Midbrain (tissue), 1 donor: Measurements from ENCODE around the gene FAM153A.
"Not testable (repeated sequence)": the region's sequence is repeated elsewhere in the genome, so short reads cannot be mapped to it uniquely, and the experiment has no call there.

Experiments
- DNase-seq: peaks from one replicate; lab custom pipeline; 2025; lab: John Stamatoyannopoulos, UW

FAM153A gene

DNA sequence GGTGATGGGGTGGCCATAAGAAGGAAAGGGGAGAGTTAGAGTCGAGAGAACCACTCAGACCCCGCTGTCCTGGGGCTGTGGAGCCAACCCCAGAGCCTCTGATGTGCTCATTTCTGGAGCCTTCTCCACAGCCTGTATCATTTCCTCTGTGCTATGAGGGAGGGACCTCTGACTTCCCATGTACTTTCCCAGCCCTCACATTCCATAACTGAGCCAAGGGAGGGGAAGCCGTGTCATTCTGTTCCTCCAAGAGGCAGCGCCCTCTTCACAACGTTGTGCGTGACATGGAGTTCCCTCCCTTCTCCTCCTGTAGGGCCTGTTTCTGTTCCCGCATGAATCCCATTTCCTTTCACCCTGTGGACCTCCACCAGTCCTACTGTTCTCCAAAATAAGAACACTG is 57.8 kb downstream of the FAM153A start:
- DNase-seq = not testable (repeated sequence)

DNA sequence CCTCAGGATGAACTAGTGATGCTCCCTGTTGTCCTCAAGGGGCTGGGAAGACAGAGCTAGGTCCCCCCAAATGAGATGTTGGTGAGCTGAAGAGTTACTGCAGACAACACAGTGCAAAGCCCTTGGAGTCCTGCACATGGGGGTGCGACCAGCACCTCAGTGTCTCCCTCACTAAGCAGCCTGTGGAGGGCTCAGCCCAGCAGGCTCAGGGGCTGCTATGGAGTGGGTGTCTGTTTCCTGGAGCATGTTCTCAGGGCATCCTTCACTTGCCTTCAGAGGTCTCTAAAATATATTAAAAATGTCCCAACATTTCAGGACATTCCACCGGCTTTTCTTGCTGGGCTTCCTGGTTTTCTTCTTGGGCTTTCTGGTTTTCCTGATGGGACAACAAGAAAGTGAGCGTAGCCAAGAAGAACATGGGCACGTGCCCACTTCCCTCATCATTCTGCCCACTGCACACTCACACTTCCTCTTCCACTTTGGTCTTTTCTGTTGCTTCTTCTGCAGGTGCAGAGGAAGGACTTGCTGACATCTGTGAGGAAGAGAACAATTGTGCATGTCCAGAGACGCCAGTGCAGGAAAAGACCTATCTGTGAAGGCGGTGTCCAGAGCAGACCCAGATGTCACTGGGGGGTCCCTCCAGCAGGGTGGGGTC is 58.7 kb downstream of the FAM153A start:
- DNase-seq = not testable (repeated sequence)

DNA sequence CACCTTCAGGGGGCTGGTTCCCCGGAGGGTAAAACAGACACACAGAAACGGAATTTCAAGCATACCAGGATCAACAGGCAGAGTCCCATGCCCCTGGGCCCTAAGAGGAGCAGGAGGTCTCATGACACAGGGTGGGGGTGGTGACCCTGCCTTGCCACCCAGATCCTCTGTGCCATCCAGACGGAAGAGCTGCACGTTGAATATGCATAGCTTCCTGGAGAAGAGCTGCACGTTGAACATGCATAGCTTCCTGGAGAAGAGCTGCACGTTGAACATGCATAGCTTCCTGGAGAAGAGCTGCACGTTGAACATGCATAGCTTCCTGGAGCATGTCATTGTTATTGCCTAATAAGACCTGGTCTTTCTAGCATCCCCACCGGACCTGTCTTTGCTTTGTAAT is 59.9 kb downstream of the FAM153A start:
- not testable (repeated sequence) for DNase-seq

DNA sequence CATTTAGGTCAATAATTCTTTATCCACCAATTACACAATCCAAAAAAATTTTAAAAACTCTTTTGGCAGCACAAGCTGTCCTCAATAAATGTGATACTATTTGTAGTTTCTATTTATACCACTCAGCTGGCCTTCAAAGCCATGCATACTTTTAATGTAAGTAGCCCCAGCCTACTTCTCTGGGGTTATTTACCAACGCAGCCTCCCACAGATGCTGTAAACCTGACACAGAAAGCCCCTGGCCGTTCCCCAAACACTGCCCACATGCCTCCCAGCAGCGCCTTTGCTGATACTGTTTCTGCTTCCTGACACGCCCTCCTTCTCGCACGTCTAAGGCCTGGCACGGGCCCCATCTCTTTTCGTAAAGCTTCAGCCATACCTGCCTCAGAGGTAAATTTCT is 62.7 kb downstream of the FAM153A start:
- not testable (repeated sequence) for DNase-seq

DNA sequence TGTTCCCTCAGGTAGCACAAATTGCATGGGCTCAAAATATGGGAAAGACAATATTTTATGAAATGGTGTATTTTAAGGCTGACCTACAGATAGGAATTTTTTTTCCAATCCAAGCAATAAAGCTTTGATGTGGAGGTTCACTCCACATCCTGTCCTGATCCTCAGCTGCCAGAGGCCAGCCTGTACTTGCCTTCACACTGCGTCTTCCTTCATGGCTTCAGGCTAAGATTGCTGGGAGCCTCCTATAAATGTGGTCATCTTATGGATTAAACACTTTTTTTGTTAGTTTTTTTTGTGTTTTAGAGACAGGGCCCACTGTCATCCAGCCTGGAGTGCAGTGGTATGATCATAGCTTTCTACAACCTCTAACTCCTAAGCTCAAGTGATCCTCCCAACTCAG is 67.3 kb downstream of the FAM153A start:
- not testable (repeated sequence) for DNase-seq

DNA sequence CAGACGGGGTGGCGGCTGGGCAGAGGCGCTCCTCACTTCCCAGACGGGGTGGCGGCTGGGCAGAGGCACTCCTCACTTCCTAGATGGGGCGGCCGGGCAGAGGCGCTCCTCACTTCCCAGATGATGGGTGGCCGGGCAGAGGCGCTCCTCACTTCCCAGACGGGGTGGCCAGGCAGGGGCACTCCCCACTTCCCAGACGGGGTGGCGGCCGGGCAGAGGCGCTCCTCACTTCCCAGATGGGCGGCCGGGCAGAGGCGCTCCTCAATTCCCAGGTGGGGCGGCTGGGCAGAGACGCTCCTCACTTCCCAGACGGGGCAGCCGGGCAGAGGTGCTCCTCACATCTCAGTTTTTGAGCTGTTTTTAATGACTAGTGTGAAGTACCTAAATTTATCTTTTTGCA is 86.6 kb downstream of the FAM153A start:
- DNase-seq = not testable (repeated sequence)

DNA sequence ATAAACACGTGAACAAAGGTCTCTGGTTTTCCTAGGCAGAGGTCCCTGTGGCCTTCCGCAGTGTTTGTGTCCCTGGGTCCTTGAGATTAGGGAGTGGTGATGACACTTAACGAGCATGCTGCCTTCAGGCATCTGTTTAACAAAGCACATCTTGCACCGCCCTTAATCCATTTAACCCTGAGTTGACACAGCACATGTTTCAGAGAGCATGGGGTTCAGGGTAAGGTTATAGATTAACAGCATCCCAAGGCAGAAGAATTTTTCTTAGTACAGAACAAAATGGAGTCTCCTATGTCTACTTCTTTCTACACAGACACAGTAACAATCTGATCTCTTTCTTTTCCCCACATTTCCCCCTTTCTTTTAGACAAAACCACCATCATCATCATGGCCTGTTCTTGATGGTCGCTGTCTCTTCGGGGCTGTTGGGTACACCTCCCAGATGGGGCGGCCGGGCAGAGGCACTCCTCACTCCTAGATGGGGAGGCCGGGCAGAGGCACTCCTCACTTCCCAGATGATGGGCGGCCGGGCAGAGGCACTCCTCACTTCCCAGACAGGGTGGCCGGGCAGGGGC is 87.3 kb downstream of the FAM153A start:
- not testable (repeated sequence) for DNase-seq

DNA sequence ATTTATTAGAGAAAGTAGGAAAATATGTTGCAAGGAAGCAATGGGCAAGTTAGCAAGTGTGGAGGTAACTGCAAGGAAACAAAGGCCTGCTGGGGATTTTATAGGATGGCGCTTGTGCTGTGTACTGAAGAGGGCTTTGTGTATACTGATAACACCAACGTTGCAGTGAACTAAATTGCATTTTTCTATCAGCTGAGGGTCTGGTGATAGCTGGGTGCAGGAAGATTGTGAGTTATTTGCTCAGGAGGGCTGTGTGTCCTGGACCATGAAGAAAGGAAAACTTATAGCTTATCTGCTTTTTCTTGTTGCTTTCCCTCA is 88.2 kb downstream of the FAM153A start:
- not testable (repeated sequence) for DNase-seq

DNA sequence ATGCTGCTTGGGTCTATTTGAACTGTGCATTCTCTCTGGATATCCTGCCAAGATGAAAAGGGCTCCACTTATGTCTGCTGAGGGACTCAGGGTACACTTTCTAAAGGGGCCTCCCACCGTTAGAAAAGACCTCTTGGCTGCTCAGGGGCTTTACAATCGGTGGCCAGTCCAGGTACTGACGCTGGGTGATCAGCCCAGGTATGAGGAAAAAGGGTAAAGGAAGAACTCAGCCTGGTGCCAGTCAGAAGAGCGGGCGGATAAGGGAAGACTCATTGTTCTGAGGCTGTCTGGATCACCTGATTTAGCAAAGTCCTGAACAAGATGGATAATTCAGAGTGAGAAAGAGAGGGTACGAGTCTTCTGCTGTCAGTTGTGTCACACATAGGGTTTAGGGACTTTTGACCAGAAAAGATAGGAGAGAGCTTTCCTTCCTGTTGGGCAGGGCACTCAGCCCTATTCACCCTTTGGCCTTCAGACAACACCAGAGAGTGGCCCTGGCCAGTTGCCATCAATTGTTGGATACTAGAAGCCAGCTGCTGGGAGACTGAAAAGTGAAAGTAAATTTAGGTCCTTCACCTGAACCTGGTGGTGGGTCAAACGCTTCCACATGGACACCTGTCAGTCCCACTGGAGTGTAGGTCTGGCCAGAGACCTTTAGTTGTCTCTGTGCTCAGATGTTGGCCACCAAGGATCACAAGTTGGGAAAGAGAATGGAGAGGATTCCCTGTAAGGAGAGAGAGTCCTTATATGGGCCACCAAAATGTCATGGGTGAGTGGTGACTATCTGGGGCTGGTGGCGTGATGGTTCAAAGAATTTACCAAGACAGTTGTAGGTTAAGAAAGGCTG is 88.8 kb downstream of the FAM153A start:
- DNase-seq = not testable (repeated sequence)

DNA sequence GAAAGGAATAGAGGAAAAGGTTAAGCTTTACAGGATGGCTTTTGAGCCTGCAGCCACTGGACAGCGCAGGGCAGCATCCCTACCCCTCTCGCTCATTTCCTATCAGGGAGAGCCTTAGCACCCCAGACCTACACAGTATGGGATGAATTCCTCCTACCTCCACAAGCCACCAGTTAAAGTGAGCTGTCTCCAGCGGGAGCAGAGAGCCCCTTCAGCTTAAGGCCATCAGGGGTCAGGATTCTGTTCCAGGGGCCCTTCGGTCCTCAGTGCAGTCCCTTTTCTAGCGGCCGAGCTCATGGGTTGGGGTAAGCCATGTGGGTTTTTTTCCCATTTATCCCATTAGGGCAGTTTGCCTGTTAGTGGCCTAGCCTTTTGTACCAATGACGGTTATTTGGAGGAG is 89.7 kb downstream of the FAM153A start:
- DNase-seq = peak; percentile 1

DNA sequence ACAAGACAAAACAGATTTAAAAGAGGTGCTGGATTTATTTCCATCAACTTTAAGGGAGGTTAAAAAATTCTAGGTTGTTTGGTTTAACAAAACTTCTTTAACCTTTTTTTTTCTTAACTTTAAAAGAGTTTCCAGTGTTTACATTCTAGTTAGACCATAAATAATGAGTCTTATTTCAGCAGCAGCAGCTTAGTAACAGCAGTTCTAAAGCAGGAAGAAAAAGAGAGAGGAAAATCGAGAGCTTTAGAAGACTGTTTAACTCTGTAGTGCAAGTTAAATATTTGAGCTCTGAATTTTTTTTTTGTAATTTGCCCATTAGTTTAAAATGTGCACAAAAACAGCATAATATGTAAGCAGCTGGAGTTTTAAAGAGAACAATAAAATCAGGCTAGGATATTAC is 90.2 kb downstream of the FAM153A start:
- DNase-seq = not testable (repeated sequence)

DNA sequence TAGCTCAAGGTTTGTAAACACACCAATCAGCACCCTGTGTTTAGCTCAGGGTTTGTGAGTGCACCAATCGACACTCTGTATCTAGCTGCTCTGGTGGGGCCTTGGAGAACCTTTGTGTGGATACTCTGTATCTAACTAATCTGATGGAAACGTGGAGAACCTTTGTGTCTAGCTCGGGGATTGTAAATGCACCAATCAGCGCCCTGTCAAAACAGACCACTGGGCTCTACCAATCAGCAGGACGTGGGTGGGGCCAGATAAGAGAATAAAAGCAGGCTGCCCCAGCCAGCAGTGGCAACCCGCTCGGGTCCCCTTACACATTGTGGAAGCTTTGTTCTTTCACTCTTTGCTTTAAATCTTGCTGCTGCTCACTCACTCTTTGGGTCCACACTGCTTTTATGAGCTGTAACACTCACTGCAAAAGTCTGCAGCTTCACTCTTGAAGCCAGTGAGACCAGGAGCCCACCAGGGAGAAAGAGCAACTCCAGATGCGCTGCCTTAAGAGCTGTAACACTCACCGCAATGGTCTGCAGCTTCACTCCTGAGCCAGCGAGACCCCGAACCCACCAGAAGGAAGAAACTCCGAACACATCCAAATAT is 93.6 kb downstream of the FAM153A start:
- not testable (repeated sequence) for DNase-seq

DNA sequence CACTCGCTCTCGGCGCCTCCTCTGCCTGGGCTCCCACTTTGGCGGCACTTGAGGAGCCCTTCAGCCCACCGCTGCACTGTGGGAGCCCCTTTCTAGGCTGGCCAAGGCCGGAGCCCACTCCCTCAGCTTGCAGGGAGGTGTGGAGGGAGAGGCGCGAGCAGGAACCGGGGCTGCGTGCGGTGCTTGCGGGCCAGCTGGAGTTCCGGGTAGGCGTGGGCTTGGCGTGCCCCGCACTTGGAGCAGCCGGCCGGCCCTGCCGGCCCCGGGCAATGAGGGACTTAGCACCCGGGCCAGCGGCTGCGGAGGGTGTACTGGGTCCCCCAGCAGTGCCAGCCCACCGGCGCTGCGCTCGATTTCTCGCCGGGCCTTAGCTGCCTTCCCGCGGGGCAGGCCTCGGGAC is 94.6 kb downstream of the FAM153A start:
- not testable (repeated sequence) for DNase-seq

DNA sequence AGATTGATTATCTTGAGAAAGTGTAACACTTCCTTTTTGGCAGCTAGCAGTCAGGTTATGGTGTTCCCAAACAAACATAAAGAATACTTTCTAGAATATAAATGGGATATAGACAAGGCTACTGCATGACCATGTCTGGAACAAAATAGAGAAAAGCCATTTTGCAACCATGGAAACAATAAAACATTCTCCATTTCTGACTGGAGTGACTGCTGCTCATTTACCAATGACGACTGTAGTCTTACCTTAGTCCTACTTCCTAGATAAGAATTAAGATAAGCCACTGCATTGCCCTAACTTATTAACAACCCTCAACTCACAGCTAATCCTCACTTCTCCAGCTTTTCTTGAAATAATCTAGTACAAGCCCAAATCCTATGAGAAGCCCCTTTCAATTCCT is 100.8 kb downstream of the FAM153A start:
- not testable (repeated sequence) for DNase-seq
